HG03575 (cell line): ENCODE results near the gene ANKIB1.
"Not testable (repeated sequence)": the region's sequence is repeated elsewhere in the genome, so short reads cannot be mapped to it uniquely, and the experiment has no call there.

Source experiments
- ATAC-seq: cut with Tn5 transposase; IDR thresholded peaks from one replicate; pipeline ENCODE4 v1.9.1; 2021; ENCODE audit not compliant: unreplicated experiment, insufficient number of reproducible peaks, low FRiP score; ENCODE audit errors: extremely low read depth

ANKIB1 gene

GRCh38 chr7:92362131-92362530 is 116.4 kb downstream of the ANKIB1 start:
- no peak for ATAC-seq

GRCh38 chr7:92366730-92367129 is 121.0 kb downstream of the ANKIB1 start:
- no peak for ATAC-seq

- no peak for ATAC-seq
Observed at GRCh38 chr7:92368741-92369140, 123.0 kb downstream of the ANKIB1 start.

GRCh38 chr7:92375013-92375412 is 129.2 kb downstream of the ANKIB1 start:
- ATAC-seq = no peak

GRCh38 chr7:92391071-92391470 is 145.3 kb downstream of the ANKIB1 start:
- ATAC-seq = no peak

GRCh38 chr7:92397542-92397941 is 151.8 kb downstream of the ANKIB1 start:
- no peak for ATAC-seq

- no peak for ATAC-seq
Observed at GRCh38 chr7:92400013-92400412, 154.2 kb downstream of the ANKIB1 start.

- ATAC-seq = no peak
Observed at GRCh38 chr7:92402920-92403759, 157.4 kb downstream of the ANKIB1 start.

- no peak for ATAC-seq
Observed at GRCh38 chr7:92403760-92404074, 157.9 kb downstream of the ANKIB1 start.

- no peak for ATAC-seq
Observed at GRCh38 chr7:92404170-92404614, 158.4 kb downstream of the ANKIB1 start.

GRCh38 chr7:92409357-92409756 is 163.6 kb downstream of the ANKIB1 start:
- ATAC-seq = no peak

GRCh38 chr7:92410162-92410561 is 164.4 kb downstream of the ANKIB1 start:
- ATAC-seq = not testable (repeated sequence)

- no peak for ATAC-seq
Observed at GRCh38 chr7:92412745-92413144, 167.0 kb downstream of the ANKIB1 start.

- no peak for ATAC-seq
Observed at GRCh38 chr7:92413550-92413949, 167.8 kb downstream of the ANKIB1 start.

- ATAC-seq = no peak
Observed at GRCh38 chr7:92415225-92415624, 169.5 kb downstream of the ANKIB1 start.

GRCh38 chr7:92417913-92418312 is 172.1 kb downstream of the ANKIB1 start:
- ATAC-seq = no peak

- ATAC-seq = no peak
Observed at GRCh38 chr7:92421676-92422435, 176.1 kb downstream of the ANKIB1 start.

- ATAC-seq = no peak
Observed at GRCh38 chr7:92422926-92423325, 177.2 kb downstream of the ANKIB1 start.

- no peak for ATAC-seq
Observed at GRCh38 chr7:92423710-92424131, 177.9 kb downstream of the ANKIB1 start.

GRCh38 chr7:92425311-92425947 is 179.7 kb downstream of the ANKIB1 start:
- no peak for ATAC-seq
